ENCODE results near the gene SHROOM2.

Gene SHROOM2

GRCh38 chrX:9980401-9980800 lies 194.2 kb downstream of the SHROOM2 start:
- no peaks in the 10 kb centered on the region for H3K27me3 ChIP-seq (ENCODE audit: insufficient read depth, low read length)

GRCh38 chrX:9980927-9981326 lies 194.7 kb downstream of the SHROOM2 start:
- no peak overlapping the region for H3K4me3 ChIP-seq (ENCODE audit: low read length)
- no peak overlapping the region for H2AFZ ChIP-seq (ENCODE audit: low read depth, low read length)
- no peaks in the 10 kb centered on the region for H3K9me3 ChIP-seq (ENCODE audit: low read length)
- no peaks in the 10 kb centered on the region for H3K4me1 ChIP-seq (ENCODE audit: insufficient read depth, low read length)
- no peaks in the 10 kb centered on the region for H3K36me3 ChIP-seq (ENCODE audit: insufficient read depth, low read length)
- H3K27me3 ChIP-seq (ENCODE audit: insufficient read depth, low read length) = no peaks in the 10 kb centered on the region

More at GRCh38 chrX:9980401-9980800, 194.2 kb downstream of the SHROOM2 start:
- H2AFZ ChIP-seq (ENCODE audit: low read depth, low read length) = no peak overlapping the region
- H3K9me3 ChIP-seq (ENCODE audit: low read length) = no peaks in the 10 kb centered on the region
- no peaks in the 10 kb centered on the region for H3K36me3 ChIP-seq (ENCODE audit: insufficient read depth, low read length)
- no peak overlapping the region for H3K4me3 ChIP-seq (ENCODE audit: low read length)
- no peaks in the 10 kb centered on the region for H3K4me1 ChIP-seq (ENCODE audit: insufficient read depth, low read length)

- Histone ChIP-seq H3K36me3 (ENCODE audit: insufficient read depth, low read length) (no peaks in the 10 kb centered on the region), H3K4me3 (ENCODE audit: low read length) (no peak overlapping the region), H3K27me3 (ENCODE audit: insufficient read depth, low read length) (no peaks in the 10 kb centered on the region), H3K9me3 (ENCODE audit: low read length) (no peaks in the 10 kb centered on the region), H3K4me1 (ENCODE audit: insufficient read depth, low read length) (no peaks in the 10 kb centered on the region), H2AFZ (ENCODE audit: low read depth, low read length) (no peak overlapping the region)
Measured at GRCh38 chrX:9983441-9983840, 197.2 kb downstream of the SHROOM2 start.

- Histone ChIP-seq H3K36me3 (ENCODE audit: insufficient read depth, low read length) (no peaks in the 10 kb centered on the region), H3K4me1 (ENCODE audit: insufficient read depth, low read length) (no peaks in the 10 kb centered on the region), H2AFZ (ENCODE audit: low read depth, low read length) (no peak overlapping the region), H3K4me3 (ENCODE audit: low read length) (no peak overlapping the region), H3K9me3 (ENCODE audit: low read length) (no peaks in the 10 kb centered on the region), H3K27me3 (ENCODE audit: insufficient read depth, low read length) (no peaks in the 10 kb centered on the region)
Measured at GRCh38 chrX:9983846-9984245, 197.6 kb downstream of the SHROOM2 start.

GRCh38 chrX:9988762-9989161 lies 202.5 kb downstream of the SHROOM2 start:
- H3K36me3 ChIP-seq (ENCODE audit: insufficient read depth, low read length) = no peaks in the 10 kb centered on the region
- no peaks in the 10 kb centered on the region for H3K27me3 ChIP-seq (ENCODE audit: insufficient read depth, low read length)
- H3K4me3 ChIP-seq (ENCODE audit: low read length) = no peak overlapping the region
- H3K9me3 ChIP-seq (ENCODE audit: low read length) = no peaks in the 10 kb centered on the region
- H2AFZ ChIP-seq (ENCODE audit: low read depth, low read length) = no peak overlapping the region
- H3K4me1 ChIP-seq (ENCODE audit: insufficient read depth, low read length) = no peaks in the 10 kb centered on the region

GRCh38 chrX:9992061-9992460 lies 205.8 kb downstream of the SHROOM2 start:
- Histone ChIP-seq H3K4me1 (ENCODE audit: insufficient read depth, low read length) (no peaks in the 10 kb centered on the region), H3K27me3 (ENCODE audit: insufficient read depth, low read length) (no peaks in the 10 kb centered on the region), H3K9me3 (ENCODE audit: low read length) (no peaks in the 10 kb centered on the region), H2AFZ (ENCODE audit: low read depth, low read length) (no peak overlapping the region), H3K4me3 (ENCODE audit: low read length) (no peak overlapping the region), H3K36me3 (ENCODE audit: insufficient read depth, low read length) (no peaks in the 10 kb centered on the region)

- Histone ChIP-seq H3K36me3 (ENCODE audit: insufficient read depth, low read length) (no peaks in the 10 kb centered on the region), H3K4me3 (ENCODE audit: low read length) (no peak overlapping the region), H2AFZ (ENCODE audit: low read depth, low read length) (no peak overlapping the region), H3K4me1 (ENCODE audit: insufficient read depth, low read length) (no peaks in the 10 kb centered on the region), H3K27me3 (ENCODE audit: insufficient read depth, low read length) (no peaks in the 10 kb centered on the region), H3K9me3 (ENCODE audit: low read length) (no peaks in the 10 kb centered on the region)
Measured at GRCh38 chrX:9992724-9993123, 206.5 kb downstream of the SHROOM2 start.

- no peaks in the 10 kb centered on the region for H3K4me1 ChIP-seq (ENCODE audit: insufficient read depth, low read length)
Measured at GRCh38 chrX:9995855-9996339, 209.7 kb downstream of the SHROOM2 start.

GRCh38 chrX:9997041-9997440 lies 210.8 kb downstream of the SHROOM2 start:
- no peaks in the 10 kb centered on the region for H3K27me3 ChIP-seq (ENCODE audit: insufficient read depth, low read length)
- H2AFZ ChIP-seq (ENCODE audit: low read depth, low read length) = no peak overlapping the region
- H3K4me3 ChIP-seq (ENCODE audit: low read length) = no peak overlapping the region
- no peaks in the 10 kb centered on the region for H3K9me3 ChIP-seq (ENCODE audit: low read length)
- no peaks in the 10 kb centered on the region for H3K4me1 ChIP-seq (ENCODE audit: insufficient read depth, low read length)
- no peaks in the 10 kb centered on the region for H3K36me3 ChIP-seq (ENCODE audit: insufficient read depth, low read length)

More at GRCh38 chrX:9995855-9996339, 209.7 kb downstream of the SHROOM2 start:
- no peaks in the 10 kb centered on the region for H3K27me3 ChIP-seq (ENCODE audit: insufficient read depth, low read length)
- H3K9me3 ChIP-seq (ENCODE audit: low read length) = no peaks in the 10 kb centered on the region
- H2AFZ ChIP-seq (ENCODE audit: low read depth, low read length) = no peak overlapping the region
- no peak overlapping the region for H3K4me3 ChIP-seq (ENCODE audit: low read length)
- H3K36me3 ChIP-seq (ENCODE audit: insufficient read depth, low read length) = no peaks in the 10 kb centered on the region

- Histone ChIP-seq H3K4me3 (ENCODE audit: low read length) (no peak overlapping the region), H3K9me3 (ENCODE audit: low read length) (no peaks in the 10 kb centered on the region), H3K4me1 (ENCODE audit: insufficient read depth, low read length) (no peaks in the 10 kb centered on the region), H3K27me3 (ENCODE audit: insufficient read depth, low read length) (no peaks in the 10 kb centered on the region), H2AFZ (ENCODE audit: low read depth, low read length) (no peak overlapping the region), H3K36me3 (ENCODE audit: insufficient read depth, low read length) (no peaks in the 10 kb centered on the region)
Measured at GRCh38 chrX:9997524-9997923, 211.3 kb downstream of the SHROOM2 start.
